GM19463 (cell line): ENCODE results near the gene TCAP.

Source experiments
- ATAC-seq: cut with Tn5 transposase; IDR thresholded peaks from one replicate; pipeline ENCODE4 v1.9.1; 2021; ENCODE audit warnings: mild to moderate bottlenecking, moderate library complexity; ENCODE audit not compliant: unreplicated experiment

Gene TCAP

GRCh38 chr17:39647256-39647655 lies 17.9 kb upstream of the TCAP start:
- ATAC-seq: no peak

- no peak for ATAC-seq
Measured at GRCh38 chr17:39648616-39649366, 16.4 kb upstream of the TCAP start.

- ATAC-seq: no peak
Measured at GRCh38 chr17:39650121-39650579, 15.0 kb upstream of the TCAP start.

- no peak for ATAC-seq
Measured at GRCh38 chr17:39651923-39652586, 13.1 kb upstream of the TCAP start.

GRCh38 chr17:39652587-39653315 lies 12.4 kb upstream of the TCAP start:
- no peak for ATAC-seq

GRCh38 chr17:39653316-39653661 lies 11.9 kb upstream of the TCAP start:
- ATAC-seq: no peak

GRCh38 chr17:39653662-39654331 lies 11.4 kb upstream of the TCAP start:
- ATAC-seq: no peak

- ATAC-seq: no peak
Measured at GRCh38 chr17:39655105-39655504, 10.0 kb upstream of the TCAP start.

- ATAC-seq: no peak
Measured at GRCh38 chr17:39658346-39658745, 6.8 kb upstream of the TCAP start.

- no peak for ATAC-seq
Measured at GRCh38 chr17:39658760-39659159, 6.4 kb upstream of the TCAP start.

GRCh38 chr17:39659279-39660010 lies 5.7 kb upstream of the TCAP start:
- ATAC-seq: no peak

GRCh38 chr17:39660011-39660360 lies 5.2 kb upstream of the TCAP start:
- no peak for ATAC-seq

- ATAC-seq: no peak
Measured at GRCh38 chr17:39660397-39661385, 4.5 kb upstream of the TCAP start.

GRCh38 chr17:39661744-39662541 lies 3.2 kb upstream of the TCAP start:
- ATAC-seq: no peak

- no peak for ATAC-seq
Measured at GRCh38 chr17:39662551-39663339, 2.4 kb upstream of the TCAP start.

GRCh38 chr17:39663340-39663687 lies 1.8 kb upstream of the TCAP start:
- no peak for ATAC-seq

GRCh38 chr17:39663688-39664580 lies 1.2 kb upstream of the TCAP start:
- ATAC-seq: no peak
